Duodenal mucosa (tissue), 2 donors: Measurements from ENCODE around the gene NDRG2.

Source experiments
- H3K27ac ChIP-seq: one replicate; pipeline ENCODE4 v1.7.0; 2013; ENCODE audit warnings: low read depth, low read length
- H3K27me3 ChIP-seq, 2 donors: one replicate each; pipeline ENCODE4 v1.7.0; 2013; ENCODE audit warnings: low read length in 2 of 2, control low read depth in 1 of 2; ENCODE audit not compliant: insufficient read depth in 2 of 2, control insufficient read depth in 1 of 2
- H3K36me3 ChIP-seq, 2 donors: one replicate each; pipeline ENCODE4 v1.7.0; 2013; ENCODE audit warnings: low read length in 2 of 2, control low read depth in 1 of 2; ENCODE audit not compliant: insufficient read depth in 2 of 2, control insufficient read depth in 1 of 2
- H3K4me1 ChIP-seq, 2 donors: one replicate each; pipeline ENCODE4 v1.7.0; 2013; ENCODE audit warnings: low read length in 2 of 2, control low read depth in 1 of 2; ENCODE audit not compliant: insufficient read depth in 2 of 2, control insufficient read depth in 1 of 2
- H3K4me3 ChIP-seq, 2 donors: one replicate each; pipeline ENCODE4 v1.7.0; 2013; ENCODE audit warnings: low read length in 2 of 2, low read depth in 1 of 2
- H3K9ac ChIP-seq, 2 donors: one replicate each; pipeline ENCODE4 v1.7.0; 2013; ENCODE audit warnings: low read length in 2 of 2, low read depth in 1 of 2
- H3K9me3 ChIP-seq, 2 donors: one replicate each; pipeline ENCODE4 v1.7.0; 2013; ENCODE audit warnings: low read length in 2 of 2, control low read depth in 1 of 2; ENCODE audit not compliant: control insufficient read depth in 1 of 2

The NDRG2 gene

GRCh38 chr14:21055432-21056117, 30.7 kb upstream of the NDRG2 start:
- no peak overlapping the region for H3K27ac ChIP-seq
- H3K27me3 ChIP-seq: no peaks in the 10 kb centered on the region
- peak overlapping the region in 1 of 2 donors; percentile 36 for H3K4me3 ChIP-seq
- H3K9ac ChIP-seq: no peak overlapping the region
- H3K36me3 ChIP-seq: no peaks in the 10 kb centered on the region
- H3K4me1 ChIP-seq: peaks cover 31 to 32% of the 10 kb centered on the region in 2 donors
- no peaks in the 10 kb centered on the region for H3K9me3 ChIP-seq

DNA sequence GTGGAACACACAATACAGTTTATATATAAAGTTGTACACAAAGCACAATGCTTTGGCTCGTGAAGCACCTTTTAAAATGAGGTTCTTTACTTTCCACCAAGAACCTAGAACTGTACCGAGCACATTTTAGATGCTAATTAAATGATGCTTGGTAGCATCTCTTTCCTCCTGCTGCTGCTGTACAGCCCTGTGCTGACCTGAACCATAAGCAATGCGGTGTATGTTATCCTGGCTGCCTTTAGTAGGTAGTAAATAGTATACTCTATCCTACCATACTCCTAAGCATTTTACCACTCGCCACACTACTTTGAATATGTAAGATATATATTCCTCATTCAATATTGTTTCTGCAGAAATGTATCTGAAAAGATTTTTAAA, 29.9 kb upstream of the NDRG2 start:
- Histone ChIP-seq H3K36me3 (no peaks in the 10 kb centered on the region), H3K27me3 (no peaks in the 10 kb centered on the region), H3K27ac (no peak overlapping the region), H3K9ac (no peak overlapping the region), H3K9me3 (no peaks in the 10 kb centered on the region), H3K4me1 (peaks cover 28 to 31% of the 10 kb centered on the region in 2 donors), H3K4me3 (peak overlapping the region in 1 of 2 donors; percentile 27)

DNA sequence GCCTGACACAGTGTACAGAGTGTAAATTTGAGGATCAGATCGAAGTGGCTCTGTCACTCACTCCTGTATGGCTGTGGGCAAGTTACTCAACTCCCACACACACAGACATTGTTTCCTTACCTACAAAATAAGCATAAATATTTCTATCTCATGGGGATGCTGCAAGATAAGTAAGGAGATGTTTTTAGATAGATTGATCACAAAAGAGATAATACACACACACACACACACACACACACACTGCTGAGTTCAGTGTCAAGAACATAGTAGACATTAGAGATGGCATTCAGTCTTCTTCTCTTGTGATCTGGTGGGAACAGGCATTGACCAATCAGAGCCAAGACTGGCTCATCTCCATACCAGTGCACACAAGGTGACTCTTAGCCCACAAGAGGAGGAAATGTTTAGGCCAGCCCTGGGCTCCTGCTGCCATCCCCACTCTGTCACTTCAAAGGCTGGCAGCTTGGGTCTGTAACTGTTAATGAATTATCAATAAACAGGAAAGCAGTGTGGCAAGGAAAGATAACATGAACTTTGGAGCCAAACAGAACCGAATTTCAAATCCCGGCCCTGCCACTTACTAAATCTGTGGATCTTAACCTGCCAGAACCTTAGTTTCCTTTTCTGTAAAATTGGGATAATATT, 29.4 kb upstream of the NDRG2 start:
- Histone ChIP-seq H3K9ac (no peak overlapping the region), H3K27me3 (no peaks in the 10 kb centered on the region), H3K9me3 (no peaks in the 10 kb centered on the region), H3K27ac (no peak overlapping the region), H3K36me3 (no peaks in the 10 kb centered on the region), H3K4me1 (peaks cover 28 to 31% of the 10 kb centered on the region in 2 donors), H3K4me3 (peak overlapping the region in 1 of 2 donors; percentile 27)

DNA sequence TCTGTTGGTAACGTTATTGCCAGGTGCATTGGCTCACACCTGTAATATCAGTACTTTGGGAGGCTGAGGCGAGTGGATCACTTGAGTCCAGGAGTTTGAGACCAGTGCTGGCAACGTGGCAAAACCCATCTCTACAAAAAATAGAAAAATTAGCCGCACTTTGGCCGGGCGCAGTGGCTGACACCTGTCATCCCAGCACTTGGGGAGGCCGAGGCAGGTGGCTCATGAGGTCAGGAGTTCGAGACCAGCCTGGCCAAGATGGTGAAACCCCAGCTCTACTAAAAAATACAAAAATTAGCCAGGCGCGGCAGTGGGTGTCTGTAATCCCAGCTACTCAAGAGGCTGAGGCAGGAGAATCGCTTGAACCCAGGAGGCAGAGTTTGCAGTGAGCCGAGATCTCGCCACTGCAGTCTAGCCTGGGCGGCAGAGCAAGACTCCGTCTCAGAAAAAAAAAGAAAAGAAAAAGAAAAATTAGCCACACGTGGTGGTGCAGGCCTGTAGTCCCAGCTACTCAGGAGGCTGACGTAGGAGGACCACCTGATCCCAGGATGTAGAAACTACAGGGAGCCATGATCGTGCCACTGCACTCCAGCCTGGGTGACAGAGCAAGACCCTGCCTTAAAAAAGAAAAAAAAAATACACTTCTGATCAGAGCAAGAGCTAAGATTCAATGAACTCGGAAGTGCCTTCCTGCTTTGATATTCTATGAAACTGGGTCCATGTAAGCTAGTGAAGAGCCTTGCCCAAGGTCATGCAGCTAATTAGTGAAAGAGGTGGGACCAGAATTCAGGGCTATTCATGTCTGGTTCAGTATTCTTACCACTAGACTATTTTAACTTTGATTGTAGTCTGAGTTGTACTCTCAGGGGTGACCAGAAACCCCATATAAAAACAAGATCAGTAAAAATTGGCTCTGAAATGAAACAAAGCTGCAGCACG, 28.6 kb upstream of the NDRG2 start:
- Histone ChIP-seq H3K4me3 (no peak overlapping the region), H3K27me3 (no peaks in the 10 kb centered on the region), H3K9ac (no peak overlapping the region), H3K9me3 (no peaks in the 10 kb centered on the region), H3K27ac (no peak overlapping the region), H3K4me1 (peaks cover 28 to 31% of the 10 kb centered on the region in 2 donors), H3K36me3 (no peaks in the 10 kb centered on the region)

- Histone ChIP-seq H3K9ac (no peak overlapping the region), H3K36me3 (no peaks in the 10 kb centered on the region), H3K27me3 (no peaks in the 10 kb centered on the region), H3K9me3 (no peaks in the 10 kb centered on the region), H3K4me1 (peaks cover 20 to 21% of the 10 kb centered on the region in 2 donors), H3K27ac (no peak overlapping the region), H3K4me3 (no peak overlapping the region)
Observed at GRCh38 chr14:21050597-21050996, 25.7 kb upstream of the NDRG2 start.

GRCh38 chr14:21049271-21049673, 24.4 kb upstream of the NDRG2 start:
- Histone ChIP-seq H3K27ac (no peak overlapping the region), H3K4me3 (no peak overlapping the region), H3K9ac (no peak overlapping the region), H3K4me1 (peaks cover 8 to 9% of the 10 kb centered on the region in 2 donors), H3K9me3 (no peaks in the 10 kb centered on the region), H3K36me3 (no peaks in the 10 kb centered on the region), H3K27me3 (no peaks in the 10 kb centered on the region)

DNA sequence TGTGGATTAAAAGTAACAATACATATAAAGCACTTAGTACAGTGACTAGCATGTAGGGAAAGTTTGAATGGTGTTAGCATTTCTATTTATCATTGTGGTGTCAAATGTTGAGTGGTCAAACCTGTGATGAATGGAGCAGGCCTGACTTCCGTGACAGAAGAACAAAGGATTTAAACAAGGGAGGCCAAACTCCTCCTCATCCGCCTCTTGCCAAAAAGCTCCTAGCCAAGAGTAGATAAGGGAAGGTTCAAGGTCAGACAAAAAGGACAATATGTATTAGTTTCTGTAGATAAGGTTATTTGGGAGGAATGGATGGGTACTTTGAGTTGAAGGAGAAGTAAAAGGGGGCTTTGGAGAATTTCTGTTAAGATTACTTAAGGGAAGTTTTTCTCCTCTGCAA, 23.8 kb upstream of the NDRG2 start:
- Histone ChIP-seq H3K4me3 (no peak overlapping the region), H3K36me3 (no peaks in the 10 kb centered on the region), H3K27ac (no peak overlapping the region), H3K4me1 (peaks cover 3 to 9% of the 10 kb centered on the region in 2 donors), H3K27me3 (no peaks in the 10 kb centered on the region), H3K9ac (no peak overlapping the region), H3K9me3 (no peaks in the 10 kb centered on the region)

DNA sequence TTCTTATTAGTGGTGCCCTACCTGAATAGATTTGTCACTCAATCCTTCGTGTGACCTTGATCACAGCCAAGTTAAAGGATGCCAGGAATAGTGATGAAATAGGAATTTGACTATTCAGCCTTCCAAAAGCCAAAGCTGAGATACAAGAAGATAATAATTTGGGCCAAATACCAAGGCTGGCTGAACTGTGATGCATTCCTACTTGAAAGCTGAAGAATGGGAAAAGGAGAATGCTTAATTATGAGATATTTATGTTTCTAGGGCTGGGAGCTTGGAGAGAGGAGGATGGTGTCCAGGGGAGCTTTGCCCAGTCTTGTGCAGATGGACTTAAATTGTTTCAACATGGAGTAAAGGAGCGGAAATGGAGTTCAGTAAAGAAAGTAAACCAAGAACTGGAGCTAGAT, 22.5 kb upstream of the NDRG2 start:
- H3K27ac ChIP-seq: no peak overlapping the region
- H3K4me1 ChIP-seq: peaks cover 10 to 14% of the 10 kb centered on the region in 2 donors

DNA sequence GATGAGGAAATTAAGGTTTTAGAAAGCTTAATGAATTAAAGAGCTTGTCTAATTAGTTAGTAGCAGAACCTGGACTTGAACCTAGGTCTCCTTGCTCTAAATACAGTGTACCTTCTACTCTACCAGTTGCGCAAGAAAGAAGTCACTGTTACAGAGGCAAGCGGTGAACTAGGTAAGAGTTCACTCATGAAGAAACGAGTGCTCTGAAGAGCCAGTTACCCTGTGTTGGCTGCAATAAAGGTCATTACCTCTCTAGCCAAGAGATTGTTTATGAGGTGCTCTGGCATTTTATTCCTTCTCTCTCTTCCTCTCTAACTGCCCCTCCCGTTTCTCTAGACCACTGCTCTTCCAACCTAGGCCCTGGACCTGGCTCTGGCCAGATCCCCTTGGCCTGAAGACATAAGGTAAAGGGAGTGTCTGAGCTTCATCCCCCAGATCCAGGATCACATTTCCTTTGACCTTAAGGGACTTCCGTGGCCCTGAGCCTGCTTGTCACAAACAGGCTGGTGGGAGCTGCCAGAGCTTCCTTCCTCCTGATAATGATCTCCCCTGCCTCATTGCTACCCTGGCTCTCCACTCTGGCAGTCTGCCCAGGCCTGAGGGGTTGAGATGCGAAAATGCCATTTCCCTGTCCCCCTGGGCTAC, 19.2 kb upstream of the NDRG2 start:
- no peak overlapping the region for H3K9ac ChIP-seq
- no peak overlapping the region for H3K4me3 ChIP-seq
- H3K36me3 ChIP-seq: no peaks in the 10 kb centered on the region
- H3K4me1 ChIP-seq: peaks cover 20 to 24% of the 10 kb centered on the region in 2 donors
- H3K9me3 ChIP-seq: no peaks in the 10 kb centered on the region
- H3K27ac ChIP-seq: no peak overlapping the region
- no peaks in the 10 kb centered on the region for H3K27me3 ChIP-seq

More for the DNA sequence above, 22.5 kb upstream of the NDRG2 start:
- Histone ChIP-seq H3K27me3 (no peaks in the 10 kb centered on the region), H3K9me3 (no peaks in the 10 kb centered on the region), H3K36me3 (no peaks in the 10 kb centered on the region), H3K4me3 (no peak overlapping the region), H3K9ac (no peak overlapping the region)
